ENCODE measurements around the gene ASB7.

ASB7 gene

GRCh38 chr15:100588638-100589242 lies 13.6 kb upstream of the ASB7 start (continued):
- TF ChIP-seq ZNF37A (tag by site-specific recombination; IDR thresholded peaks at IDR 0.05) (no peak), ZNF324 (tag by site-specific recombination; IDR thresholded peaks at IDR 0.05) (no peak), ZNF514 (tag by site-specific recombination; IDR thresholded peaks at IDR 0.05) (no peak), SCRT2 (tag by site-specific recombination; IDR thresholded peaks at IDR 0.05) (no peak), ZNF585B (tag by site-specific recombination; IDR thresholded peaks at IDR 0.05) (no peak), ZSCAN4 (tag by site-specific recombination; IDR thresholded peaks at IDR 0.05) (no peak), ZNF513 (tag by site-specific recombination; IDR thresholded peaks at IDR 0.05) (no peak), ZNF16 (tag by site-specific recombination; IDR thresholded peaks at IDR 0.05; ENCODE audit: low read depth) (no peak), ZNF518A (tag by site-specific recombination; conservative IDR thresholded peaks at IDR 0.05; ENCODE audit: low read depth) (0 out of 2 replicates have a peak, but pooled peaks have one; percentile 42), ZNF221 (tag by site-specific recombination; IDR thresholded peaks at IDR 0.05; ENCODE audit: borderline replicate concordance) (no peak), SP3 (tag by site-specific recombination; IDR thresholded peaks at IDR 0.05) (no peak), ZNF391 (tag by site-specific recombination; IDR thresholded peaks at IDR 0.05; ENCODE audit: borderline replicate concordance, low read depth) (no peak), ZNF433 (tag by site-specific recombination; IDR thresholded peaks at IDR 0.05; ENCODE audit: low read depth) (no peak), ZNF416 (tag by site-specific recombination; IDR thresholded peaks at IDR 0.05) (no peak), ZNF626 (tag by site-specific recombination; IDR thresholded peaks at IDR 0.05) (peak; percentile 73; the same call in 1 of the 2 replicates), ZBTB7A (tag by site-specific recombination; IDR thresholded peaks at IDR 0.05; ENCODE audit: low read depth) (no peak), ZNF529 (tag by site-specific recombination; IDR thresholded peaks at IDR 0.05; ENCODE audit: insufficient replicate concordance) (peak; percentile 63), ZNF670 (tag by site-specific recombination; IDR thresholded peaks at IDR 0.05; ENCODE audit: low read depth) (no peak), ZNF544 (tag by site-specific recombination; IDR thresholded peaks at IDR 0.05) (no peak), ZNF701 (tag by site-specific recombination; IDR thresholded peaks at IDR 0.05) (no peak), ZNF132 (tag by site-specific recombination; IDR thresholded peaks at IDR 0.05; ENCODE audit: borderline replicate concordance) (no peak), ZNF510 (tag by site-specific recombination; IDR thresholded peaks at IDR 0.05; ENCODE audit: insufficient replicate concordance) (peak; percentile 17), IKZF3 (tag by site-specific recombination; IDR thresholded peaks at IDR 0.05) (no peak), SETDB1 (IDR thresholded peaks at IDR 0.05; ENCODE audit: insufficient read length, low read length) (peak; percentile 100), ZNF664 (tag by site-specific recombination; IDR thresholded peaks at IDR 0.05) (peak; percentile 65; the same call in 1 of the 2 replicates), ZNF561 (tag by site-specific recombination; IDR thresholded peaks at IDR 0.05; ENCODE audit: borderline replicate concordance) (no peak)
- TF ChIP-seq, protein P1, sequence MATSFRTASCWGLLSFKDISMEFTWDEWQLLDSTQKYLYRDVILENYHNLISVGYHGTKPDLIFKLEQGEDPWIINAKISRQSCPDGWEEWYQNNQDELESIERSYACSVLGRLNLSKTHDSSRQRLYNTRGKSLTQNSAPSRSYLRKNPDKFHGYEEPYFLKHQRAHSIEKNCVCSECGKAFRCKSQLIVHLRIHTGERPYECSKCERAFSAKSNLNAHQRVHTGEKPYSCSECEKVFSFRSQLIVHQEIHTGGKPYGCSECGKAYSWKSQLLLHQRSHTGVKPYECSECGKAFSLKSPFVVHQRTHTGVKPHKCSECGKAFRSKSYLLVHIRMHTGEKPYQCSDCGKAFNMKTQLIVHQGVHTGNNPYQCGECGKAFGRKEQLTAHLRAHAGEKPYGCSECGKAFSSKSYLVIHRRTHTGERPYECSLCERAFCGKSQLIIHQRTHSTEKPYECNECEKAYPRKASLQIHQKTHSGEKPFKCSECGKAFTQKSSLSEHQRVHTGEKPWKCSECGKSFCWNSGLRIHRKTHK (tag by site-specific recombination; IDR thresholded peaks at IDR 0.05) = no peak
- TF ChIP-seq, protein P2, sequence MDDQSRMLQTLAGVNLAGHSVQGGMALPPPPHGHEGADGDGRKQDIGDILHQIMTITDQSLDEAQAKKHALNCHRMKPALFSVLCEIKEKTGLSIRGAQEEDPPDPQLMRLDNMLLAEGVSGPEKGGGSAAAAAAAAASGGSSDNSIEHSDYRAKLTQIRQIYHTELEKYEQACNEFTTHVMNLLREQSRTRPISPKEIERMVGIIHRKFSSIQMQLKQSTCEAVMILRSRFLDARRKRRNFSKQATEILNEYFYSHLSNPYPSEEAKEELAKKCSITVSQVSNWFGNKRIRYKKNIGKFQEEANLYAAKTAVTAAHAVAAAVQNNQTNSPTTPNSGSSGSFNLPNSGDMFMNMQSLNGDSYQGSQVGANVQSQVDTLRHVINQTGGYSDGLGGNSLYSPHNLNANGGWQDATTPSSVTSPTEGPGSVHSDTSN (CRISPR knock-in tag; IDR thresholded peaks at IDR 0.05) = no peak
- TF ChIP-seq, protein P3, sequence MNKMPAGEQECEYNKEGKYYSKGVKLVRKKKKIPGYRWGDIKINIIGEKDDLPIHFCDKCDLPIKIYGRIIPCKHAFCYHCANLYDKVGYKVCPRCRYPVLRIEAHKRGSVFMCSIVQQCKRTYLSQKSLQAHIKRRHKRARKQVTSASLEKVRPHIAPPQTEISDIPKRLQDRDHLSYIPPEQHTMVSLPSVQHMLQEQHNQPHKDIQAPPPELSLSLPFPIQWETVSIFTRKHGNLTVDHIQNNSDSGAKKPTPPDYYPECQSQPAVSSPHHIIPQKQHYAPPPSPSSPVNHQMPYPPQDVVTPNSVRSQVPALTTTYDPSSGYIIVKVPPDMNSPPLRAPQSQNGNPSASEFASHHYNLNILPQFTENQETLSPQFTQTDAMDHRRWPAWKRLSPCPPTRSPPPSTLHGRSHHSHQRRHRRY (tag by site-specific recombination; IDR thresholded peaks at IDR 0.05) = no peak

Measured in HEK293 (cell line).